Endothelial cell (in vitro differentiated cells): ENCODE results near the gene MRPS7. TPM values are rescaled to one million over a fixed set of nuclear protein-coding genes. Genes with fewer than 3 reads are reported as not detected.

Experiments used
- DNase-seq: peaks from one replicate; pipeline ENCODE4 v3.0.0; 2021; ENCODE audit warnings: low spot score
- H3K27ac Mint-ChIP-seq: one replicate; pipeline ENCODE4 v1.8.0; 2021; ENCODE audit warnings: mixed read lengths, inconsistent platforms; ENCODE audit not compliant: unreplicated experiment
- H3K27me3 Mint-ChIP-seq: one replicate; pipeline ENCODE4 v1.8.0; 2021; ENCODE audit warnings: mild to moderate bottlenecking, moderate library complexity, mixed read lengths, inconsistent platforms; ENCODE audit not compliant: unreplicated experiment
- H3K36me3 Mint-ChIP-seq: one replicate; pipeline ENCODE4 v1.8.0; 2021; ENCODE audit warnings: mild to moderate bottlenecking, low read depth, mixed read lengths, inconsistent platforms; ENCODE audit not compliant: unreplicated experiment
- H3K4me1 Mint-ChIP-seq: one replicate; pipeline ENCODE4 v1.8.0; 2021; ENCODE audit warnings: mild to moderate bottlenecking, mixed read lengths, inconsistent platforms; ENCODE audit not compliant: unreplicated experiment
- H3K4me3 Mint-ChIP-seq: one replicate; pipeline ENCODE4 v1.8.0; 2021; ENCODE audit warnings: mild to moderate bottlenecking, mixed read lengths, inconsistent platforms; ENCODE audit not compliant: unreplicated experiment
- H3K9me3 Mint-ChIP-seq: one replicate; pipeline ENCODE4 v1.8.0; 2021; ENCODE audit warnings: mixed read lengths, inconsistent platforms; ENCODE audit not compliant: unreplicated experiment
- total RNA-seq: library from RNA; stranded (reverse); fragmentation: NEBNext Ultra II Directional; extraction: Animal tissue kit (Norgen Biotek cat#: 25700); gene quantifications from one replicate; pipeline ENCODE4 v1.2.1, GENCODE V29; 2021; ENCODE audit not compliant: unreplicated experiment
- TF ChIP-seq, protein P1 (sequence below): fragments of 200-600 bp; sonication (generic); IDR thresholded peaks from one replicate; pipeline ENCODE4 v1.5.0; 2021; ENCODE audit warnings: antibody characterized with exemption; ENCODE audit not compliant: unreplicated experiment

Gene MRPS7
- total RNA-seq, 1 donor from 2014 or later: 63.4 TPM

DNA sequence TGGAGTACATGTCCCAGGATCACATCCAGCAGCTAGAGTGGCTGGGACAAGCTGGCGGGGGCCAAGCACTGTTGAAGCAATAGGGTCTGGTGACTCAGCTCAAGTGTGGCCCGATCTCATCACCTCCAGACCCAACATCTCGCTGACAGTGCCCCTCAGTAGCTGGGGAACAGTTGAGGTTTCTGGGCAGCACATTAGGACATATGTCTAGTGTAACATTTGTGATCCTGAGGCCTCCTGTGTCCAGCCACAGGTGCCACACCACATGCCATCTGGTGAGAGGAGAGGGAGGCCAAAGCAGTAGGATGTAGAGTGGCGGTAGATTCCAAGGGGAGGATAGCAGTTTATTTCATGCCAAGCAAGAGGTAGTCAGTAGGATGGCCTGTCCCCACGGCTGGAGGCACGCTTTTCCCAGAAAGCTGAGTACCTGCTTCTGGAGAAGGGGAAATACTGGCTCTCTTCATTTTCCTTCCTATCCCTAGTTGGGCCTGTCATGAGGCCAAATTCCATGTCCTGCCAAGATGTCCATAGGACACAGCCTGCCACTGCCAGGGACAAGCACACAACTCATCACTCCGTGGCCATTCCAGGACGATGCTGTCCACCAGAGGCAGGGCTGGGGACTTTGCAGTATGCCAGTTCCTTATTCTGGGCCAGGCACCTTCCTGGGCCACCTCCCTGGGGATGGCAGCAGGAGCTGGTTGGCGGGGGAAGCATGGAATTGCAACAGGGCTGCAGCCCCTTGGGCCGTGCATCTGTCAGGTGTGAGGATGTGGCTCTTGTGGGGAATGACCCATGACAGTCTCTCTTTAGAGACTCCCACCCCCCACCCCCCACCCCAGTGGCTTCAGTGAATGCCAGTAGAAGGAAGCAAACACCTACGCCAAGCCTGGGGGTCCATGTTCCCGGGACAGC, 24.3 kb upstream of the MRPS7 start:
- Mint-ChIP-seq H3K27ac (no peak overlapping the region), H3K27me3 (peaks cover 9% of the 10 kb centered on the region), H3K4me3 (no peak overlapping the region), H3K9me3 (no peaks in the 10 kb centered on the region), H3K36me3 (peaks cover 50% of the 10 kb centered on the region), H3K4me1 (peaks cover 11% of the 10 kb centered on the region)
- TF ChIP-seq, protein P1, sequence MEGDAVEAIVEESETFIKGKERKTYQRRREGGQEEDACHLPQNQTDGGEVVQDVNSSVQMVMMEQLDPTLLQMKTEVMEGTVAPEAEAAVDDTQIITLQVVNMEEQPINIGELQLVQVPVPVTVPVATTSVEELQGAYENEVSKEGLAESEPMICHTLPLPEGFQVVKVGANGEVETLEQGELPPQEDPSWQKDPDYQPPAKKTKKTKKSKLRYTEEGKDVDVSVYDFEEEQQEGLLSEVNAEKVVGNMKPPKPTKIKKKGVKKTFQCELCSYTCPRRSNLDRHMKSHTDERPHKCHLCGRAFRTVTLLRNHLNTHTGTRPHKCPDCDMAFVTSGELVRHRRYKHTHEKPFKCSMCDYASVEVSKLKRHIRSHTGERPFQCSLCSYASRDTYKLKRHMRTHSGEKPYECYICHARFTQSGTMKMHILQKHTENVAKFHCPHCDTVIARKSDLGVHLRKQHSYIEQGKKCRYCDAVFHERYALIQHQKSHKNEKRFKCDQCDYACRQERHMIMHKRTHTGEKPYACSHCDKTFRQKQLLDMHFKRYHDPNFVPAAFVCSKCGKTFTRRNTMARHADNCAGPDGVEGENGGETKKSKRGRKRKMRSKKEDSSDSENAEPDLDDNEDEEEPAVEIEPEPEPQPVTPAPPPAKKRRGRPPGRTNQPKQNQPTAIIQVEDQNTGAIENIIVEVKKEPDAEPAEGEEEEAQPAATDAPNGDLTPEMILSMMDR: no peak
- no peak for DNase-seq

DNA sequence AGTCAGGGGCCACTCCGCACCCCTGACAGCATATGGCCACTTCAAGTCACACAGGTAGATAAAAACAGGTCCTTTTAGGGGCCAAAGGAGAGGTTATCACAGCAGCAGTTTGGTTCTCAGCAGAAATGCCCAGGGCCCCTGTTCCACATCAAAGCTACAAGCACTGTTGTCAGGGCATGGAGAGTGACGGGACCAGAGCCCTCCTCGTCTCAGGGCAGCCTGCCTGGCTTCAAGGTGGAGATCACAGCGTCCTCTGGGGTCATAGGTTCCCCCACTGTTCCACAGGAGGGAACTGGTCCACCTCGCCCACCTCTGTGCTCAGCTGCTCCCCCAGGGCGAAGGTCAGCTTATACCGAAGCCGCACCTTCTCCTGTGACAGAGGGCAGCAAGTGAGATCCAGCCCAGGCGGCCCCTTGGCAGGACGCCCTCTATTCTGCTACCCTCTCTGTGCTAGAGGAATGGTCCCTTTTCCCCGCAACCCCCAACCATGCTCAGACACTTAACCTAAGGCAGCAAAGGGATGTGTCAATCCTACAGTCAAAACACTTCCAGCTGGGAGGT, 23.6 kb upstream of the MRPS7 start:
- Mint-ChIP-seq H3K36me3 (peaks cover 48% of the 10 kb centered on the region), H3K4me1 (peaks cover 11% of the 10 kb centered on the region), H3K27me3 (peaks cover 9% of the 10 kb centered on the region), H3K27ac (no peak overlapping the region), H3K4me3 (peak overlapping the region; percentile 56), H3K9me3 (no peaks in the 10 kb centered on the region)
- TF ChIP-seq, protein P1: no peak
- DNase-seq: no peak

DNA sequence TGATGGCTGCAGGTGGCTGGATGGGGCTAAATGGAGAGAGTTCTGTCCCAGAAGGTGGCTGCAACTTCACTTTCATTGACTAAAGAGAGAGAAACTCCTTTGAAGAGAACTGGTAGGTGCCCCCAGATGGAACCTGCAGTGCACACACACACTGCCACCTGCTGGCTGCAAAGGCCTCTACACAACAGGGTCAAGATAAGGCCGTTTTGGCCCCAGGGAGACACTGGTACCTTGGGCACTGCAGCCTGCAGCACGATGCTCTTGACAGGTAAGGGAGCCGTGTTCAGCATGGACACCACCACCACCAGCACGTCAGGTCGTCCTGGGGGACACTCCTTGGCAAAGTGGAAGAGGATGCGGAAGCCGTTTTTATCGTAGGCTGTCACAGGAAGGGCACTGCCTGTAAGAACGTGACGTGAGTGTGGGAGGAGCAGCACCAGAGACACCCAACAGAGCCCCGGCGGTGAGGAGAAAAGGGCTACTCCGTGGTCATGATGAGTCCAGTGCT, 22.9 kb upstream of the MRPS7 start:
- H3K36me3 Mint-ChIP-seq: peaks cover 51% of the 10 kb centered on the region
- no peaks in the 10 kb centered on the region for H3K9me3 Mint-ChIP-seq
- peaks cover 11% of the 10 kb centered on the region for H3K4me1 Mint-ChIP-seq
- H3K4me3 Mint-ChIP-seq: peak overlapping the region; percentile 56
- TF ChIP-seq, protein P1: peak; percentile 70
- peaks cover 9% of the 10 kb centered on the region for H3K27me3 Mint-ChIP-seq
- DNase-seq: peak; percentile 70
- peak overlapping the region; percentile 23 for H3K27ac Mint-ChIP-seq

DNA sequence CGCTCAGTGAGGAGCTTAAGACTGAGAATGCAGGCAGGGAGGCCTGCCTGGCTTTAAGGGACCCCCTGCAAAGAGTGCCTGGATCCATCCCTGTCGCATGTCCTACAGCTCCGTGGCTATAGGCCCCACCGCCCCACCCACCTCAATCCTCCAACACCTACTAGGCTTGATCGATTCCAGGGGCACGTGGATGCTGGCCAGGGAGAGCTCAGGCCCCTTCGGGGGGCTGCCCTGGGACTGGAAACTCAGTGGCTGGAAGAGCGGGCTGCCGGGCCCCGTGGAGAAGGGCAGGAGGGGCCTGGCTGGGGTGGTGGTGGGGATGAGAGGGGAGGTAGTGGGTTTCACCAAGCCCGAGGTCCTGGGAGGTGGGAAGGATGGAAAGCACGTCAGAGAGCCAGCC, 22.5 kb upstream of the MRPS7 start:
- Mint-ChIP-seq H3K27me3 (peaks cover 9% of the 10 kb centered on the region), H3K27ac (no peak overlapping the region), H3K4me1 (peaks cover 11% of the 10 kb centered on the region), H3K36me3 (peaks cover 53% of the 10 kb centered on the region), H3K9me3 (no peaks in the 10 kb centered on the region), H3K4me3 (no peak overlapping the region)
- DNase-seq: no peak
- TF ChIP-seq, protein P1: no peak
